Measurements from ENCODE around the gene ATP2C1. TPM values are rescaled to one million over a fixed set of nuclear protein-coding genes. Genes with fewer than 3 reads are reported as not detected.

Gene ATP2C1
- total RNA-seq, 4 donors from 2014 or later = 25.1 to 41.7 (median 26.4) TPM

DNA sequence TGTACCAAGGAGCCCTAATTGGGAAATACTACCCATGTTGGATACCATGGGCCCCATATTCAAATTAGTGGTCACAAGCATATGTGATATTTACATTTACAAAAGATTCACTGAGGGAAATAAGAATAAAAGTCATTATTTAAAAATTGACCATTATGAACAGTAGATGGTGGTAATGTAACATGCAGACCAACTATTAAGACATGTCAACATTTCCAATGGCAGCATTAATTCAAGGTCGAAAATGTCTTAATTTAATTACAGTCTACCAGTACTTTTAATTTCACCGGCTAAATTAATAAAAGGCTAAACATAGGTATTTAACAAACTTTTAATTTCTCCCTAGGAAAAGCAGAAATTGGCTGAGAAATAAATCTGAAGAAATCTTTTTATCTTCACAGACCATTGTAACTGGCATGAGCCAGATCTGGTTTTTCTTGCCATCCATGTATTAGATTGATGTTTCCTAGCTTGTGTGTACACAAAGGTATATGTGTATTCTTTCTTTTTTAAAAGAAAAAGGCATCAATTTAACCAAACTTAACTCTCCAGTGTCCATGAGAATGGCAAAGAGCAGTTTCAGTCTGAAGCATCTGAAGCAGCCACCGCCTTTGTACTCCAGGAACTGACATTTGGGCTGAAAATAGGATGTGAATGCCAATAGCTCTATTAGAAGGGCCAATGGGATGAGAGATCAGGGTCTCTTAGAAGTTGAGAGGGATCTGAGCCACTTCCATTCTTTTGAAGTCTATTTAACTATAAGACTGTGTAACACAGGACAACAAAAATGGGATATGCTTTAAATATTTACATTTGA lies 159.4 kb downstream of the ATP2C1 start:
- Histone ChIP-seq H3K27me3 (no peaks in the 10 kb centered on the region), H3K9me3 (no peaks in the 10 kb centered on the region), H3K4me3 (no peak overlapping the region), H3K27ac (no peak overlapping the region), H3K36me3 (no peaks in the 10 kb centered on the region), H3K4me1 (no peaks in the 10 kb centered on the region)
- no peak for ATAC-seq
- no peak for DNase-seq
- intact Hi-C loops (cut with DNase I; ENCODE audit: low total_unique reads) (no loop called here), in situ Hi-C loops (cut with MboI; ENCODE audit: low sequenced_read_pairs in 4 of 4) (no loop called here)
- TF ChIP-seq, protein P1, sequence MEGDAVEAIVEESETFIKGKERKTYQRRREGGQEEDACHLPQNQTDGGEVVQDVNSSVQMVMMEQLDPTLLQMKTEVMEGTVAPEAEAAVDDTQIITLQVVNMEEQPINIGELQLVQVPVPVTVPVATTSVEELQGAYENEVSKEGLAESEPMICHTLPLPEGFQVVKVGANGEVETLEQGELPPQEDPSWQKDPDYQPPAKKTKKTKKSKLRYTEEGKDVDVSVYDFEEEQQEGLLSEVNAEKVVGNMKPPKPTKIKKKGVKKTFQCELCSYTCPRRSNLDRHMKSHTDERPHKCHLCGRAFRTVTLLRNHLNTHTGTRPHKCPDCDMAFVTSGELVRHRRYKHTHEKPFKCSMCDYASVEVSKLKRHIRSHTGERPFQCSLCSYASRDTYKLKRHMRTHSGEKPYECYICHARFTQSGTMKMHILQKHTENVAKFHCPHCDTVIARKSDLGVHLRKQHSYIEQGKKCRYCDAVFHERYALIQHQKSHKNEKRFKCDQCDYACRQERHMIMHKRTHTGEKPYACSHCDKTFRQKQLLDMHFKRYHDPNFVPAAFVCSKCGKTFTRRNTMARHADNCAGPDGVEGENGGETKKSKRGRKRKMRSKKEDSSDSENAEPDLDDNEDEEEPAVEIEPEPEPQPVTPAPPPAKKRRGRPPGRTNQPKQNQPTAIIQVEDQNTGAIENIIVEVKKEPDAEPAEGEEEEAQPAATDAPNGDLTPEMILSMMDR (IDR thresholded peaks at IDR 0.05 in 4 of 5, conservative IDR thresholded peaks at IDR 0.05 in 1 of 5) = peak in 2 of 5 experiments; percentile 33 to 44
- TF ChIP-seq POLR2A (IDR thresholded peaks at IDR 0.05) = no peak

Other genes with a start within 250 kb of the ATP2C1 start
- 10 to 100 TPM; 14.0 to 25.0 (median 17.7) TPM for gene PIK3R4, start 147.3 kb upstream of the ATP2C1 start, total RNA-seq
- gene ASTE1, start 132.7 kb downstream of the ATP2C1 start, total RNA-seq = 1 to 10 TPM; 1.2 to 2.0 (median 1.5) TPM
- 1 to 10 TPM; 2.1 to 5.2 (median 2.5) TPM for gene NEK11, start 132.8 kb downstream of the ATP2C1 start, total RNA-seq

Measured in gastrocnemius medialis (tissue), 4 donors.